ENCODE data around the gene CFAP43.
"Not testable (repeated sequence)": the region's sequence is repeated elsewhere in the genome, so short reads cannot be mapped to it uniquely, and the experiment has no call there.

The CFAP43 gene

DNA sequence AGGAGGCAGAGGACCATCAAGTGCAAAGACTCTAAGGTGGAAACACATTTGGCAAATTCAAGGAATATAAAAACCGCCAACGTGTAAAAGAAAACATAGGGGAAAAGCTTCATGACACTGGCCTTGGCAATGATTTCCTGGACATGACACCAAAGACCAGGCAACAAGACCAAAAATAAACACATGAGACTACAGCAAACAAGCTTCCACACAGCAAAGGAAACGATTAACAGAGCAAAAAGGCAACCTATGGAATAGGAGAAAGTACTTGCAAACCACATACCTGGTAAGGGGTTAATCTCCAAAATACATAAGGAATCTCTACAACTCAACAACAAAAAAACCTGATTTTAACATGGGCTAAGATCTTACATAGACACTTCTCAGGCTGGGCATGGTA lies 26.0 kb upstream of the CFAP43 start:
- no peak for DNase-seq (ENCODE audit: low read depth in 2 of 2)

DNA sequence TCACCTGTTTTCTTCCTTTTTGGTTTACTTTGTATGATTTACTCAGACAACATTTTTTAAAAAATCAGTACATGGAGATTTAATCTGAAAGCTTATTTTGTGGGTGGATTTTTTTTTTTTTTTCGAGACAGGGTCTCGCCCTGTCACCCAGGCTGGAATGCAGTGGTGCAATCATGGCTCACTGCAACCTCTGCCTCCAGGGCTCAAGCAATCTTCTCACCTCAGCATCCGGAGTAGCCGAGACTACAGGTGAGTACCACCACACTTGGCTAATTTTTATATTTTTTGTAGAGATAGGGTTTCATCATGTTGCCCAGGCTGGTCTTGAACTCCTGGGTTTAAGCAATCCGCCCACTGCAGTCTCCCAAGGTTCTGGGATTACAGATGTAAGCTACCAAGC lies 25.1 kb upstream of the CFAP43 start:
- DNase-seq (ENCODE audit: low read depth in 2 of 2) = no peak

DNA sequence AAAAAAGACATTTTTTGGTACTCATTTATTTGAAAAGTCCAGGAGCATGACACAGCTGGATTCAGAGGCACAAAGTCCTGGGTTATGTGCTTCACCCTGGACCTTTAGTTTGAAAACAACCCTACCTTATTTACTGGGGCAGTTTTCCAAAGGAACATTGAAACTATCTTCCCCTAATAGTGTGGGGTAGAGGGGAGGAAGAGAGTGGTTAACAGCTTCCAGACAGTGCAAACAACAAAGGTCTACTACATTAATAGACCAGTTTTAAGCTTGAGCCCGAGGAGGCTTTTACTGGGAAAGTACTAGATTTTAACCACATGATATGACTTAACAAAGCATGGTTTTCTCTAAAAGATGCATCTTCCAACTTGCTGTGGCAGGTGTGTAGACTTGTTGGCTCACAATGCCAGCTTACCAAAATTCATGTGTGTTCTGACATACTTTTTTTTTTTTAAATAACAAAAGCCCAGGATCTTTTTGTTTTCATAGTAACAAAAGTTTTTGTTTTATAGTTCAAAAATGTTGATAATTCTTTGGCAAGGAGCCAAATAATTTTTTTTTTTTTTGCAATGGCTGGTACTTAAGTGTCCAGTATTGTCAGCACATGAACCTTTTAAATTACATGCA lies 24.3 kb upstream of the CFAP43 start:
- DNase-seq (ENCODE audit: low read depth in 2 of 2) = no peak

DNA sequence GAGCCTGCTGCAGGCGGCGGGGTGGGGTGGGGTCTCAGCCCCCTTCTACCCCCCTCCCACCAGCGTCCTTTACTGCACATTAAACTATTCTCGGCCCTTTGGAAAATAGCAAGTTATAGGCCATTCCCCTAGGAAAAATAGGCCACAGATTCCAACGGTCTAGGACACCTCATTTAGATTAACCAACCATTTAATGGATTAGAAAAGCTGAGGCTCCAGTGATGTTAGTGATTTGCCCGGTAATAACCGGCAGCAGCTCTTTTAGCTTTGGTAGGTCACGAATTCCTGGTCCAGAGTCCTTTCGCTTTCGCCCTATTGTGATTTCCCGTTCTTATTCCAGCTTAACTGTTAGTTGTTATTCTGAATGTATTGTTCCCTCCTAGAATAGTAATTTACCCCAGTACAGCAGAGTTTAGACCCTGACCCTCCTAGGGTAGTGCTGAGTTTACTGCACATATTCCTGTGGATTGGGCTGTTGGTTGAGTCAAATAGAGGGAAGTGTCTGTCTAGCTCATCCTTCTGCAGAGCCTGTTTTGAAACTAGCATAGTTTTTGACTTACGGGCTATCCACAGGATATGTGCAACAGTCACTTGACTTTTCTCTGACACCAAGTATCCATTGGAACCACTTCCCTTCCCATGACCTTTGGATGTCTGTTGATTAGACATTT lies 23.3 kb upstream of the CFAP43 start:
- no peak for DNase-seq (ENCODE audit: low read depth in 2 of 2)

DNA sequence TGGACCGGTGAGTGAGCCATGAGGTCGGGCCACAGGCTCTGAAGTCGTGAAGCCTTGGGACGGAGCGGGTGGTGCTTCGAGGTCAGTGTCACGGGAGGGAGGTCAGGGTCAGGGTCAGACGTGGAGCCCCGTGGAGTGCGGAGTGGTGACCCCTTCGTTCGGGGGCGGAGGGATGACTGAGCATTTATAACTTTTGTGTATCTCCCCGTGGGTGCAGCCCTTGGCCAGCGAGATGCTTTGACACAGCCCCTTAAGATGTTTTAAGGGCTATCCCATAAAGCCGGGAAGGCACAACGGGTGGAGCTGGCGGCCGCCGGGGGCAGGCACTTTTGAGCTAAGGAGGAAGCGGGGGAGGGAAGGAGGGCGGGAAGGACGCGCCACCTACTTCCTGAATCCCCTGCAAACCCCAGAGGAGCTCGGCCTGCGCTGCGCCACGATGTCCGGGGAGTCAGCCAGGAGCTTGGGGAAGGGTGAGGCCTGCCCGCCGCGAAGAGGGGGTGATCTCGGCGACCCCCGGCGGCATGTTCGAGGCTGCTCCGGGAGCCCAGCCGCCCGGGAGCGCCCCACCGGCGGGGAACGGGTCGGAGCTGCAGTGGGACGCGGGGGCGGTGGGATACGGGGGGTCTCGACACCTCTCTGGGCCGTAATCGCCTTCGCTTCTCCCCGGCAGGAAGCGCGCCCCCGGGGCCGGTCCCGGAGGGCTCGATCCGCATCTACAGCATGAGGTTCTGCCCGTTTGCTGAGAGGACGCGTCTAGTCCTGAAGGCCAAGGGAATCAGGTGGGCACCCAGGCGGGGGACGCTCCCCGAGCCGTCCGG lies 22.5 kb upstream of the CFAP43 start, which contains the start of gene GSTO1:
GSTO1 (plus strand) TSS at position 400 of the 818 bp plus-strand sequence; CDS start at position 437, 37 bp downstream.
- DNase-seq (ENCODE audit: low read depth in 2 of 2) = peak in 1 of 2 donors; percentile 34

DNA sequence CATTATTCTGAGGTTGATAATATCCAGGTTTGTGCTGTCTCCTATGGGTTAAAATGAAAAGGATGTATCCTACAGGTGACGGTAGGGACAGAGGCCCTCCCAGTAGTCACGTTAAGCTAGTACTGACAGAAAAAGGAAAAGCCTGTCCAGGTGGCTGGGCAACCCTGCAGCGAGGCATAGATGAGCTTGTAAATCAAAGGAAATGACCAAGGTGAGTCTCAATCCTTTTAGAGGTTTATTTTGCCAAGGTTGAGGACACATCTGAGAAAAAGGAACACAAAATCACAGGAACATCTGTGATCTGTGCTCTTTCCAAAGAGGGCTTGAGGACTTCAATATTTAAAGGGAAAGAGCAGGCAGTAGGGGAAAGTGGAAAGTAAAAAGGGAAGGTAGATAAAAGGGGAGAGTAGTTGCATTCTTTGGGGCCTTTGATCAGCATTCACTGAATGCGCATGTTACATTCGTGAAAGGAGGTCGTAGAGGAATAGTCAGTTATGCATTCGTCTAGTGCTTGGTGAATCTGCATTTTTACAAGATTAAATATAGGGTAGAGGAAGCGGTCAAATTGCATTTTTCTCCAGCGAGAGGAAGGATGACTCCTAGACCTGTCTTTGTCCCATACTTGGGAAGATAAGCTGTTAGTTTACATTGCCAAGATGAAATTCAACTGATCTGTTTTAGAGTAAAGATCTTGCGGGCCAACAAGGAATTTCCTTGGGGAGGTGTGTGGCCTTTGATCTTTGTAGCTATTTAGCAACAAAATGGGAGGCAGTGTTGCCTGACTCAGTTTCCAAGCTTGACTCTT lies 21.6 kb upstream of the CFAP43 start:
- DNase-seq (ENCODE audit: low read depth in 2 of 2) = no peak

DNA sequence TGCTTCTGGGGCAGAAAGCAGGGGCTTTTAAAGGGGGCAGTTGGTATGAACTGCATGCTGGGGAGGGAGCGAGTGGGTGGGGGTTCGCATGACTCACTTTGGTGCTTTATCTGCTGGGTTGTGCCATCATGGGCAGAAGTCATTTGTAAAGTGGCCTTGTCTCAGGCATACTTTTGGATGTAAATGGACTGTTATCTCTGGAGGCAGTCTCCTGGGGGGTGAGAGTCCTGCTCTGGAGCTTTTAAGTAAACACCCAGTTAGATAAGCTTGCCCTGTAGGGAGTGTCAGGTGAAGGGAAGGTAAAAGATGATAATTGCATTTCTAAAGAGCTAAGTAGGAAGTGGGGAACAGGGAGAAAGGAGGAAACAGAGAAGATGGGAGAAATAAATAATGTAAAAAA lies 20.9 kb upstream of the CFAP43 start:
- no peak for DNase-seq (ENCODE audit: low read depth in 2 of 2)

DNA sequence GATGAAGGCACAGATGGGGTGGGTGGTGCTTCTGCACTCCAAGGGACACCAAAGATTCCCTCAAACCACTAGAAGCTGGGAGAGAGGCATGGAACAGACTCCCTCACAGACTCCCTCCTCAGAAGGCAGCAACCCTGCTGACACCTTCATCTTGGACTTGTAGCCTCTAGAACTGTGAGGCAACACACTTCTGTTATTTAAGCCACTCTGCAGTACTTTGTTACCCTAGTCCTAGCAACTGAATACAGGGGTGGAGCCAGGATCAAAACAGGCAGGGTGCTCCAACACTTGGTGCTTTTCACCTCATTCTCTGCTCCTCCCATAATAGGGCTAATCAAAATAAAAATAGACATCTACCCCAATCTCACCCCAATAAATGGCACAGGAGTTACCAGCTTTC lies 20.2 kb upstream of the CFAP43 start:
- no peak for DNase-seq (ENCODE audit: low read depth in 2 of 2)

DNA sequence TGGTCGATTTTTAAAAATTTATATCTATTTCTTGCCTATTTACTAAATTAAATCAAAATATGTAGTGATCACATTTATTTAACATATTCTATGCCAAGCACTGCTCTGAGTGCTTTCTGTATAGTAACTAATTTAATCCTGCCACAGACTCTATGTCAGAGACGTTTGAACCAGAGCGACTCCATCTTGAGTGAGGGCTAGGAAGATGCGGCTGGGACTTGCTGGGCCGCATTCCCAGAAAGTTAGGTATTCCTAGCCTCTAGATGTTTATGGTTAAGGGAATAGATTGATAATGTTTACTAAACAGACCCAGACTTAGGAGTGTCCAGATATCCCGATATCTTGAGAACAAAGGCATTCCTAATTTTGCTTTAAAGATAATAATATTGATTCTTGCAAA lies 19.3 kb upstream of the CFAP43 start:
- DNase-seq (ENCODE audit: low read depth in 2 of 2) = no peak

DNA sequence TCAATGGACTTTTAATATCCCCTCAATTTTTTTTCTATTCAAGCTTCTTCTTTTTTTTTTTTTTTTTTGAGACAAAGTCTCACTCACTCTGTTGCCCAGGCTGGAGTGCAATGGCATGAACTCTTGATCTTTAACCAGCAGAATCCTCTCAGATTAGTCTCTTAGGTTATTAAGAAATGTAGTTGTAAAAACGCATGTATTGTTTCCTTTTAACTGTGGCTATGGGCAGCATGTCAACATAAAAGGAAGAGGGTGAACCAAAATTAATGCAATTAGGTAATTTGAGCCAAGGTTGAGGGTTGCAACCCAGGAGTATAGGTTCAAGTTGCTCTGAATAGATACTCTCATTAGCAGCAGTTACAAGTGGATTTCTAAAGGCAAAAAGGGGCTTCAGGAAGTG lies 18.2 kb upstream of the CFAP43 start:
- no peak for DNase-seq (ENCODE audit: low read depth in 2 of 2)

DNA sequence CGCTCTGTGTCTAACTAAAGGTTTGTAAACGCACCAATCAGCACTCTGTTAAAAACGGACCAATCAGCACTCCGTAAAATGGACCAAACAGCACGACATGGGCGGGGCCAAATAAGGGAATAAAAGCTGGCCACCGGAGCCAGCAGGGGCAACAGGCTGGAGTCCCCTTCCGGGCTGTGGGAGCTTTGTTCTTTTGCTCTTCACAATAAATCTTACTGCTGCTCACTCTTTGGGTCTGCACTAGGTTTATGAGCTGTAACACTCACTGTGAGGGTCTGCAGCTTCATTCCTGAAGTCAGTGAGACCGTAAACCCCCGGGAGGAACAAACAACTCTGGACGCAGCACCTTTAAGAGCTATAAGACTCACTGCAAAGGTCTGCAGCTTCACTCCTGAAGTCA lies 16.8 kb upstream of the CFAP43 start:
- DNase-seq (ENCODE audit: low read depth in 2 of 2) = not testable (repeated sequence)

DNA sequence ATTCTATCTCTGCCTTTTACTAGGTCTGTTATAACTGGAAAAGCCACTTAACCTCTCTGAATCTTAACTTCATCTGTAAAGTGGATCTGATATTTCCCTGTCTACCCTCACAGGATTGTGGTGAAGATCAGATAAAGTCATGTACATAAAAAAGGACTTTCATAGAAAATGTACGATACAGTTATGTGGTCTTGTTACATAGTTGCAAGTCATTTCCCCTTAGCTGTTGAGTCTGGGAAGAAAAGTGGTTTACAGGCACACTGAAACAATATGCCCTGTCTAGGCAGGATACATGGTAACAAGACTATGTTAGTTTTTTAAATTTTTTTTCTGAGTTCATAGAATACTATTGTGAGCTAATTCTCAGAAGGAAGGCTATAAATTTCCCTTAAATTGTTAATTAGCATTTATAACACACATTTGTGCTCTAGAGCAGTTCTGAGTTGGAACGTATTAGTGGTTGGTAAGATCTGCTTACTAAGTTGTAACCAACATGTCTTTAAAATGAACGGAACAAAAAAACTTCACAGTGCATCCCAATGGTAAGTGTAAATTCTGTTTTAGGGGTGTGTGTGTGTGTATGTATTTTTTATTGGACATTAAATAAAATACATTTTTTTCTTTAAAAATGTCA lies 15.5 kb upstream of the CFAP43 start:
- no peak for DNase-seq (ENCODE audit: low read depth in 2 of 2)

DNA sequence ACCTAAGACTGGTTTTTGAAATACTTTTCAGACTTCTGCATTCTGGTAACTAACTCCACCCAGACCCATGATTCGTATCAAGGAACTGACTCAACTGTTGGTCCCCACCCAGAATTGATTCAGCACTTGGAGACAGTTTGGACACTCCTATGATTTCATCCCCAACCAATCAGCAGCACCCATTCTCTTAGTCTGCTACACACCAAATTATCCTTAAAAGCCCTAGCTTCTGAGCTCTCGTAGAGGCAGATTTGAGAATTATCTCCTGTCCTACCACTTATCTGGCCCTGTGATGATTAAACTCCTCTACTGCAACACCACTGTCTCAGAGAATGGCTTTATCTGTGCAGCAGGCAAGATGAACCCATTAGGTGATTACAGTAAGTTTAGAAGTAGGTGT lies 14.8 kb upstream of the CFAP43 start:
- DNase-seq (ENCODE audit: low read depth in 2 of 2) = no peak

DNA sequence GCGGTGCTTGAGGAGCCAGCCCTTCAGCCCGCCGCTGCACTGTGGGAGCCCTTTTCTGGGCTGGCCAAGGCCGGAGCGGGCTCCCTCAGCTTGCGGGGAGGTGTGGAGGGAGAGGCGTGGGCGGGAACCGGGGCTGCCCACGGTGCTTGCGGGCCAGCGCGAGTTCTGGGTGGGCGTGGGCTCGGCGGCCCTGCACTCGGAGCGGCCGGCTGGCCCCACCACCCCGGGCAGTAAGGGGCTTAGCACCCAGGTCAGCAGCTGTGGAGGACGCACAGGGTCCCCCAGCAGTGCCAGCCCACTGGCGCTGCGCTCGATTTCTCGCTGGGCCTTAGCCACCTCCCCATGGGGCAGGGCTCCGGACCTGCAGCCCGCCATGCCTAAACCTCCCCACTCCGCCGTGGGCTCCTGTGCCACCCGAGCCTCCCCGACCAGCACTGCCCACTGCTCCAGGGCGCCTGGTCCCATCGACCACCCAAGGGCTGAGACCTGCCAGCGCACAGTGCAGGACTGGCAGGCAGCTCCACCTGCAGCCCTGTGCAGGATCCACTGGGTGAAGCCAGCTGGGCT lies 13.0 kb upstream of the CFAP43 start:
- DNase-seq (ENCODE audit: low read depth in 2 of 2) = no peak

DNA sequence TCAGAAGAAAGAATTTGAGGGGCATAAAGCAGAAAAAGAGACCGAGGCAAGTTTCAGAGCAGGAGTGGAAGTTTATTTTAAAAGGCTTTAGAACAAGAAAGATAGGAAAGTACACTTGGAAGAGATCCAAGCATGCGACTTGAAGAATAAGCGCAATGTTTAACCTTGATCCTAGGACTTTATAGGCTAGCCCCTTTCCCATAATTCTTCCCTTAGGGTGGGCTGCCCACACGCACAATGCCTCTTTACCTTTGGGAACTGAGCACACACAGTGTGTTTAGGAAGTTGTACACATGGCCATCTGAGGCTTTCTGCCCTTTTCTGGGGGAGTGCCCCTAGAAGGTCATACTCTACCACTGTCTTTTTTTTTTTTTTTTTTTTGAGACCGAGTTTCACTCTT lies 11.3 kb upstream of the CFAP43 start:
- DNase-seq (ENCODE audit: low read depth in 2 of 2) = no peak

DNA sequence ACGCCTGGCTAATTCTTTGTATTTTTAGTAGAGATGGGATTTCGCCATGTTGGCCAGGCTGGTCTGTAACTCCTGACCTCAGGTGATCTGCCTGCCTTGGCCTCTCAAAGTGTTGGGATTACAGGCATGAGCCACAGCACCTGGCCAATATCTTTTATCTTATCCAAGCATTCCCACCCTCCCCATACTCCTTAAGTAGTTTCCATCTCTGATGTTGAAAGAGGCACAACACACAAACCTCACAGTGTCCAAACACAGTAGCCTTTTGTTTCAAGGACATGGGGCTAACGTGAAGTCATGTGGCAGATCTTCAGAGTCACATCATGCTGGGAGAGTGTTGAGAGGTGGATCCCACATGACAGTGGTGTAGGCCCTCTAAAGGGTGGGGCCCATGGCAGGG lies 10.8 kb upstream of the CFAP43 start:
- DNase-seq (ENCODE audit: low read depth in 2 of 2) = not testable (repeated sequence)

DNA sequence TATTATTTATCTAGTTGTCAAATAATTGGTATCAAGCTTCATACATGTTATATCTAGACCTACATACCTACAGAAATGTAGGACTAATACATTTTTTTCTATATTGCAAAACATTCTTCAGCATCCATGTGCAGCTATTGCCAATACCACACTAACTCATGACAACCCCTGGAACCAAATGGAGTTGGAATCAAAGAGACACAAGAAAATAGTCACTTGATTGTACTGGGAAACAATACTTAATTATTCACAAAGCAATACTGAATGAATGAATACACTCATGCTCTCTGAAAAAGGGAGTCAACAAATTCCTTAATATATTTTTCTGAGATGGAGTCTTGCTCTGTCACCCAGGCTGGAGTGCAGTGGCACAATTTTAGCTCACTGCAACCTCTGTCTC lies 10.4 kb upstream of the CFAP43 start:
- no peak for DNase-seq (ENCODE audit: low read depth in 2 of 2)

DNA sequence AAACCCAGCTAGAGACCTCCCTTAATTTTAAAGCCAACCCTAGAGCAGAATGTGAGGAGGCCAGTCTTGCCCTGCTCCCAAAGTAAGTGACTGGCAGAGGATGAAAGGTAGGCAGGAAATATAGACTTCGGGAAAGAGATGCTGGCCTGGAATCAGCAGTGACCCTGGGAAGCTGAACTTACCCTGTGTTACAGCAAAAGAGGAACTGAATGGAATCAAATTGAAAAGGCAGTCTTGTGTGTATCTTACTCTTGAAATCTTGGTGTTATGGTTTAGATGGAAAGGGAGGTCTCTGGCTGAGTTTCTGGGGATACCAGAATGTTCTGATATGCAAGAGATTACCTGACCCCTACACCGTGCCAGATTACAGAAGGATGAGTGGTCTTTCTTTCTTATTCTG lies 7.9 kb upstream of the CFAP43 start:
- no peak for DNase-seq (ENCODE audit: low read depth in 2 of 2)

DNA sequence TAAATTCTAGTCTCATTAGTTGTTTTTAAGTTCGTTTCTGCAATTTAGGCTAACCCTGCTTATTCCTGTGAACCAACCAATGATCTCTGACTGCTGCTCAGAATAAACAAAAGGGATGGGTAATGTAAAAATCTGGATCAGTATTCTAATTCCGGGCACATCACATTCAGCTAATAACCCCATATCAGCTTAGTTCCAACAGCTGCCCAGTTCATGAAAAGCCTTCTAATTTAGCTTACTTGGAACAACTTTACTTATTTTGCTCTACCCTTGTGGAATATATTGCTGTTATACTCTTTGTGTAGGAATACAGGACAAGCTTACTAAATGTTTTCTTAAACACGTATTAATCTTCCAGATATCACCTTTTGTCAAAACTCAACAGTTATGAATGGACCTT lies 3.6 kb upstream of the CFAP43 start:
- DNase-seq (ENCODE audit: low read depth in 2 of 2) = no peak

DNA sequence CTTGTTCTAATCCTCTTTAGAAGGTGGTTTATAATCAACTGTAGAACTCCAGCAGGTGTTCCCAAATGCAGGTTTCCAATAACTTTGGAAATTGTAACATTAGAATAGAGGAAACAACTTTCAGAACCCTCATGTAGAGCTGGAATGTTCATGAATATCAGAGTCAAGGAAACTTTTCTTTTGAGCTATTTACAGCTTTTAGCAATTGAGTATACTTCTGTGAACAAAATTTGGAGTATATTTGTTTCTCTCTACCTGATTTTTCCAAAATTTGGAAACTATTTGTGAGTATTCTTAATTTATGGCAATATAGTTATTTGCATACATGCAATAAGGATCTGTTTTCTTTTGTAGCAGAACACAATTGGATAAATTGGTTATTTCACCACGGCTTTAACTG lies 2.8 kb upstream of the CFAP43 start:
- DNase-seq (ENCODE audit: low read depth in 2 of 2) = no peak

DNA sequence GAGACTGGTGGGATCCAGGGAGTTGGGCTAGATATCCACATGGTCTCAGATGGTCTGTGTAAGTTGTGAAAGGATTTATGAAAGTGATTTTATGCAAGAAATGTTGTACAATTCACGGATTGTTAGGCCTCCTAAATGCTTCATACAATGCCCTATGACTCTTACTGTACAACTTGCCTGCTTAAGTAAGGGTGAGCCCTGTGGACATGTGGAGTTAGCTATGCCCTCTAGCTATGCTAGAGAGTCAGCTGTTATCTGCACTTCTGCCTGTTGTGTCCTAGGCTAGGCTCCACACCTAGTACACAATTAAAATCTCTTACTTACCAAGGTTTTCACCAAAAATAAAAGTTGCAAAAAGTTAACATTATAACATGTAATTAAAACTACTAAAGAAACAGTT lies 1.7 kb upstream of the CFAP43 start:
- DNase-seq (ENCODE audit: low read depth in 2 of 2) = no peak
